Glomerular endothelial cell (primary cell): ENCODE data around the gene RNF126. TPM values are rescaled to one million over a fixed set of nuclear protein-coding genes. Genes with fewer than 3 reads are reported as not detected.

ENCODE experiments used
- total RNA-seq: library from RNA; depleted of rRNA; stranded (reverse); fragments of >200 nt; gene quantifications from 2 replicates; pipeline ENCODE4 v1.2.3, GENCODE V29; 2015

Gene RNF126
- total RNA-seq, 1 donor from 2014 or later = 86.3 TPM

Other genes starting within 250 kb of the RNF126 start
- 34.3 and 35.1 TPM in 2 replicates for gene SHC2, start 202.2 kb downstream of the RNF126 start, total RNA-seq
- 0.41 TPM in 1 of 2 replicates, not detected in the other for gene MADCAM1, start 166.7 kb downstream of the RNF126 start, total RNA-seq
- 72.9 and 78.5 TPM in 2 replicates for gene TPGS1, start 155.7 kb downstream of the RNF126 start, total RNA-seq
- 125 and 148 TPM in 2 replicates for gene CDC34, start 131.5 kb downstream of the RNF126 start, total RNA-seq
- not detected in 2 replicates for gene GZMM, start 119.2 kb downstream of the RNF126 start, total RNA-seq
- gene BSG, start 90.6 kb downstream of the RNF126 start, total RNA-seq = 775 and 881 TPM in 2 replicates
- gene HCN2, start 73.3 kb downstream of the RNF126 start, total RNA-seq = 1.1 and 2.0 TPM in 2 replicates
- gene POLRMT, start 29.7 kb downstream of the RNF126 start, total RNA-seq = 30.0 and 56.7 TPM in 2 replicates
- 0.35 TPM in 1 of 2 replicates, not detected in the other for gene FGF22, start 23.3 kb downstream of the RNF126 start, total RNA-seq
- gene FSTL3, start 13.2 kb upstream of the RNF126 start, total RNA-seq = 171 and 280 TPM in 2 replicates
- gene PRSS57, start 32.2 kb upstream of the RNF126 start, total RNA-seq = 2.2 TPM in 1 of 2 replicates, not detected in the other
- 48.9 and 52.8 TPM in 2 replicates for gene PALM, start 45.7 kb upstream of the RNF126 start, total RNA-seq
- 0.18 and 1.0 TPM in 2 replicates for gene MISP, start 87.9 kb upstream of the RNF126 start, total RNA-seq
- gene PTBP1, start 134.2 kb upstream of the RNF126 start, total RNA-seq = 252 and 331 TPM in 2 replicates
- 2.3 and 7.5 TPM in 2 replicates for gene PLPPR3, start 158.7 kb upstream of the RNF126 start, total RNA-seq
- gene AZU1, start 164.6 kb upstream of the RNF126 start, total RNA-seq = not detected in 2 replicates
- not detected in 2 replicates for gene PRTN3, start 177.8 kb upstream of the RNF126 start, total RNA-seq
- not detected in 2 replicates for gene ELANE, start 189.1 kb upstream of the RNF126 start, total RNA-seq
- gene CFD, start 196.4 kb upstream of the RNF126 start, total RNA-seq = 0.24 and 1.2 TPM in 2 replicates
- gene MED16, start 230.0 kb upstream of the RNF126 start, total RNA-seq = 48.2 and 57.1 TPM in 2 replicates
- gene RNU6-9, start 230.3 kb upstream of the RNF126 start, total RNA-seq = not detected in 2 replicates